Left lung (tissue), 10 donors: ENCODE data around the gene KCNAB2. TPM values are rescaled to one million over a fixed set of nuclear protein-coding genes. Genes with fewer than 3 reads are reported as not detected.

Experiments
- ATAC-seq: fragments of 200-7000 bp; cut with Tn5 transposase; one replicate; pipeline ENCODE4 v1.9.1; 2020; ENCODE audit warnings: moderate library complexity
- DNase-seq, 4 donors: peaks; one replicate each; pipeline ENCODE4 v3.0.0-alpha.2; 2013 to 2020
- H3K27ac ChIP-seq, 2 donors: fragments of 200-600 bp; sonication (generic) in 1 of 2; one replicate each; pipeline versions ENCODE4 v1.5.0 to v1.8.0; 2020 to 2021
- H3K27me3 ChIP-seq, 2 donors: fragments of 200-600 bp; sonication (generic) in 1 of 2; one replicate each; pipeline versions ENCODE4 v1.5.0 to v1.8.0; 2020 to 2021
- H3K36me3 ChIP-seq, 2 donors: fragments of 200-600 bp; sonication (generic) in 1 of 2; one replicate each; pipeline versions ENCODE4 v1.5.0 to v1.8.0; 2020 to 2021
- H3K4me1 ChIP-seq, 2 donors: fragments of 200-600 bp; one replicate each; pipeline ENCODE4 v1.8.0; 2021
- H3K4me3 ChIP-seq, 2 donors: fragments of 200-600 bp; sonication (generic) in 1 of 2; one replicate each; pipeline versions ENCODE4 v1.5.0 to v1.8.0; 2020 to 2021; ENCODE audit warnings: mild to moderate bottlenecking in 1 of 2
- H3K9me3 ChIP-seq, 2 donors: fragments of 200-600 bp; sonication (generic) in 1 of 2; one replicate each; pipeline versions ENCODE4 v1.5.0 to v1.8.0; 2020 to 2021
- intact Hi-C, 2 donors: fragments of 100-400 bp; cut with DNase I; formaldehyde crosslinking; loops; one replicate each; pipeline versions ENCODE4 v1.11.2 to v1.14.2; 2022
- polyA plus RNA-seq, 6 donors: library from polyadenylated mRNA; unstranded; fragments of 120-200 nt; gene quantifications; one replicate each; pipeline ENCODE4 v1.2.1, GENCODE V29; 2013; ENCODE audit not compliant: insufficient read length in 6 of 6
- total RNA-seq, 2 donors: library from RNA; stranded (reverse); fragmentation: NEBNext Ultra II Directional; extraction: Animal tissue kit (Norgen Biotek cat#: 25700); gene quantifications; one replicate each; pipeline ENCODE4 v1.2.1, GENCODE V29; 2021
- TF ChIP-seq, protein P1 (sequence below), 2 donors: fragments of 200-600 bp; sonication (generic) in 1 of 2; IDR thresholded peaks; one replicate each; pipeline versions ENCODE4 v1.5.0 to v1.8.0; 2021; ENCODE audit warnings: antibody characterized with exemption in 2 of 2
- donor health status: DM: no; HTN: yes; CAD: no.
- donor health status: DM: no; HTN: no; CAD: no.

Gene KCNAB2
- total and polyA plus RNA-seq, 8 donors, result 5.6 to 82.5 (median 6.7) TPM

DNA sequence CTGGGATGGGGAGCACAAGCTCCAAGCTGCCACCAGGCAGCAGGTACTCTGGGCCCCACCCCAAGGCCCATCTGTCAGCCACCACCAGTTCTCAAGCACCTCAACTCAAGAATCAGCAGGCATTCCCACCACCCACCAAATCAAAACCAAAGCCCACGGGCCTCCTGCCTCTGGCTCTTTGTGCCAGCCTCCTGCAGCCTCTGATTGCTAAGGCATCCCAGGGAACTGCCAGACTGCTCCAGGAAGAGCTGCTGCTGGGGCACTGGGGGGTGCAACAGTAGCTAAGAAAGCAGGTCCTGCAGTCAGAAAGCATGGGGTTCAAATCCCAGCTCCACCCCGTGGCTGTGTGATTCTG is 99.7 kb downstream of the KCNAB2 start:
- DNase-seq, result no peak
- no peak for ATAC-seq
- Histone ChIP-seq H3K36me3 (no peaks in the 10 kb centered on the region), H3K9me3 (no peaks in the 10 kb centered on the region), H3K27me3 (peaks cover 8 to 63% of the 10 kb centered on the region in 2 donors), H3K4me3 (no peak overlapping the region), H3K27ac (no peak overlapping the region), H3K4me1 (peaks cover 3 to 8% of the 10 kb centered on the region in 2 donors)
- TF ChIP-seq, protein P1, sequence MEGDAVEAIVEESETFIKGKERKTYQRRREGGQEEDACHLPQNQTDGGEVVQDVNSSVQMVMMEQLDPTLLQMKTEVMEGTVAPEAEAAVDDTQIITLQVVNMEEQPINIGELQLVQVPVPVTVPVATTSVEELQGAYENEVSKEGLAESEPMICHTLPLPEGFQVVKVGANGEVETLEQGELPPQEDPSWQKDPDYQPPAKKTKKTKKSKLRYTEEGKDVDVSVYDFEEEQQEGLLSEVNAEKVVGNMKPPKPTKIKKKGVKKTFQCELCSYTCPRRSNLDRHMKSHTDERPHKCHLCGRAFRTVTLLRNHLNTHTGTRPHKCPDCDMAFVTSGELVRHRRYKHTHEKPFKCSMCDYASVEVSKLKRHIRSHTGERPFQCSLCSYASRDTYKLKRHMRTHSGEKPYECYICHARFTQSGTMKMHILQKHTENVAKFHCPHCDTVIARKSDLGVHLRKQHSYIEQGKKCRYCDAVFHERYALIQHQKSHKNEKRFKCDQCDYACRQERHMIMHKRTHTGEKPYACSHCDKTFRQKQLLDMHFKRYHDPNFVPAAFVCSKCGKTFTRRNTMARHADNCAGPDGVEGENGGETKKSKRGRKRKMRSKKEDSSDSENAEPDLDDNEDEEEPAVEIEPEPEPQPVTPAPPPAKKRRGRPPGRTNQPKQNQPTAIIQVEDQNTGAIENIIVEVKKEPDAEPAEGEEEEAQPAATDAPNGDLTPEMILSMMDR (IDR thresholded peaks at IDR 0.05), result no peak
- intact Hi-C loops, result no loop called here

DNA sequence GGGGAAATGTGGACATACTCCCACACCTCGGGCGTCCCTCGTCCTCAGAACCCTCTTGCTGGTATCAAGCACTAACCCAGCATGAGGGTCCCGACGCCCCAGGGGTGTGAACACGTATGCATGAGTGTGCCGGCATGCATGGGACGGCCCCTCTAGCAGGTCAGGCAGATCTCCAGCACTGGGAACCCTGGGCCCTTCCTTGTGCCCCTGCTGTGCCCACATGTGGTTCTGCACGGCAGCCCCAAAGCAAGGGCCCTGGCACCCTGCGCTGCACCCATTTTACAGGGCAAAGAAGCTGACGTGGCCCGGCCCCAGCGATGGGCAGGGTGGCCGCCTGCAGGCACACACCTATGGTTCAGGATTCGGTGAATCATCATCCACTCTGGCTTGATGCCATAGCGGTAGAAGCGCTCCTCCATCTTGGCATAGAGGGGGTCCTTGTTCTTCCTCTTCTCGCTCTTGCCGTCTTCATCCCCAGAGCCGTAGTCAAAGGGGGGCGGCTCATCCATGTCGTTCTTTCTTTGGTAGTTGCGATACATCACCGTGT is 100.2 kb downstream of the KCNAB2 start:
- Histone ChIP-seq H3K36me3 (no peaks in the 10 kb centered on the region), H3K4me1 (peaks cover 3 to 8% of the 10 kb centered on the region in 2 donors), H3K27me3 (peaks cover 8 to 63% of the 10 kb centered on the region in 2 donors), H3K9me3 (no peaks in the 10 kb centered on the region), H3K4me3 (no peak overlapping the region), H3K27ac (no peak overlapping the region)
- TF ChIP-seq, protein P1 (IDR thresholded peaks at IDR 0.05), result no peak
- ATAC-seq (no peak), DNase-seq (no peak)
- intact Hi-C loops, result no loop called here

DNA sequence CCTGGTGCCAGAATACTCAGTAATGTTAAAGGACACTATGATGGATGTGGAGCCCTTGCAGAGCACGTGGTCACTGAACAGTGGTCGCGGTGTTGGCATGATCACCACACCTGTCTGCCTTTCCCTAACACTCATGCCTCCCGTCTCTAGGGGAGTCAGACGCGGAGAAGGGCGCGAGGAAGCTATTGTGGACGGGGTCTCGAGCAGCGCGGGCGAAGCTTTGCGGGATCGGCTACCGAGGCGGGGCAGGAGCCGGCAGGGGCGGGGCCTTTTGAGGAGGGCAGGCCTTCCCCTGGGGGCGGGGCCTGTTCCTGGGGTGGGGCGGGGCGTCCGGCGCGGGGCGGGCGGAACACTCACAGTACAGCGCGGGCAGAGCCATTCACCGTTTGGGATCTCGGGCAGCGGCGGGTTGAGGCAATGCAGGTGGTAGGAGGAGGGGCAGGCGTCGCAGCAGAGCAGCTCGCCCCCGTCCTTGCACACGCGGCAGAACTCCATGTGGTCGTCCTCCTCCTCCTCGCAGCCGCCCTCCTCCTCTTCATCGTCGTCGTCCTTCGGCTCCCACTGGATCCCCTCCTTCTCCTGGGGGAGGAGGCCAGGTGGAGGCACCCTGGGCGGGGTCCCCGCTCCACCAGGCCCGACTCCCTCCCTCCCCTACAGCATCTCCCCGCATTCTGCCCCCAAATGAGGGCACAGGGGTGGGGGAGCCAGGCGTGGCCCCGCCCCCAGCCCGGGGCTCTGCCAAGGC is 103.0 kb downstream of the KCNAB2 start:
- peak; percentile 94 for ATAC-seq
- Histone ChIP-seq H3K36me3 (no peaks in the 10 kb centered on the region), H3K27me3 (peaks cover 8 to 62% of the 10 kb centered on the region in 2 donors), H3K4me3 (no peak overlapping the region), H3K9me3 (no peaks in the 10 kb centered on the region), H3K27ac (no peak overlapping the region), H3K4me1 (peaks cover 3 to 8% of the 10 kb centered on the region in 2 donors)
- TF ChIP-seq, protein P1 (IDR thresholded peaks at IDR 0.05), result no peak
- intact Hi-C loops, result no loop called here
- DNase-seq, result peak in 3 of 4 donors; percentile 16 to 93 (median 47)

DNA sequence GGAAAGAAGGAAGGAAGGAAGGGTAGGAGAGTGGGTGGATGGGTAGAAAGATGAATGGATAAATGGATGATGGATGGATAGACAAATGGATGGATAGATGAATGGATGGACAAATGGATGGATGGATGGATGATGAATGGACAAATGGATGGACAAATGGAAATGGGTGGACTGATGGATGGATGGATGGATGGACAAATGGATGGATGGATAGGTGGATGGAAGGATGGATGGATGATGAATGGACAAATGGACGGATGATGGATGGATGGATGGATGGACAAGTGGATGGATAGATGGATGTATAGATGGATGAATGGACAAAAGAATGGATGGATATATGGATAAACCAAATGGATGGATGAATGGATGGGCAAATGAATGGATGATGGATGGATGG is 103.9 kb downstream of the KCNAB2 start:
- ATAC-seq, result no peak
- DNase-seq, result no peak
- Histone ChIP-seq H3K4me3 (no peak overlapping the region), H3K36me3 (no peaks in the 10 kb centered on the region), H3K4me1 (peaks cover 3 to 8% of the 10 kb centered on the region in 2 donors), H3K27me3 (peaks cover 8 to 53% of the 10 kb centered on the region in 2 donors), H3K9me3 (no peaks in the 10 kb centered on the region), H3K27ac (no peak overlapping the region)
- intact Hi-C loops, result no loop called here
- TF ChIP-seq, protein P1 (IDR thresholded peaks at IDR 0.05), result no peak

DNA sequence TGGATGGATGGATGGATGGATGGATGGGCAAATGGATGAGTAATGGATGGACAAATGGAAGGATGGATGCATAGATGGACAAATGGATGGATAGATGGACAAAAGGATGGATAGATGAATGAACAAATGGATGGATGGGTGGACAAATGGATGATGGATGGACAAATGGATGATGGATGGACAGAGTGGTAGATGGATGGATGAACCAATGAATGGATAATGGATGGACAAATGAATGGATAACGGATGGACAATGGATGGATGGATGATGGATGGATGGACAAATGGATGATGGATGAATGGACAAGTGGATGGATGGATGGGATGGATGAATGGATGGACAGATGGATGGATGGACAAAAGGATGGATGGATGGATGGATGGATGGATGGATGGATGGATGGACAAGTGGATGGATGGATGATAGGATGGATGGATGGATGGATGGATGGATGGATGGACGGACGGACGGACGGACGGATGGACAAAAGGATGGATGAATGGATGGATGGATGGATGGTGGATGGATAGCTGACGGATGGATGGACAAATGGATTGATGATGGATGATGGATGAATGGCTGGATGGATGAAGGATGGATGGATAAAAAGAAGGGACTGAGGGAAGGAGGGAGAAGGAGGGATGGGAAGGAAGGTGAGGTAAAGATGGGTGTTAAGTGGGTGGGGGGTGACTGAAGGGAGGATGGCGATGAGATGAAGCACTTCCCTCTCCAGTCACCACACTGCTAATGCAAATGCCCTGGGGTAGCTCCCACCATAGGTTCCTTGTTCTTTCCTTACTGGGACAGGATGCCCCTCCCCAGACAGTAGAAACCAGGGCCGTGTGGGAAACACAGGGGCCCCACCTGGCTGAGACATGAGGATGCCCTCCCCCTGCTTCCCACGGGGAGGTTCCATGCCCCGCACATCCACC is 104.6 kb downstream of the KCNAB2 start:
- intact Hi-C loops, result no loop called here
- peaks cover 3 to 8% of the 10 kb centered on the region in 2 donors for H3K4me1 ChIP-seq
- ATAC-seq, result no peak

More for the DNA sequence above, 104.6 kb downstream of the KCNAB2 start:
- no peak overlapping the region for H3K27ac ChIP-seq
- TF ChIP-seq, protein P1 (IDR thresholded peaks at IDR 0.05), result no peak
- H3K36me3 ChIP-seq, result no peaks in the 10 kb centered on the region
- DNase-seq, result no peak
- no peaks in the 10 kb centered on the region for H3K9me3 ChIP-seq
- no peak overlapping the region for H3K4me3 ChIP-seq
- peaks cover 8 to 46% of the 10 kb centered on the region in 2 donors for H3K27me3 ChIP-seq
